ENCODE results near the gene SLCO2A1.

Gene SLCO2A1

GRCh38 chr3:134048278-134048996, 18.7 kb upstream of the SLCO2A1 start:
- TF ChIP-seq ZNF70 (CRISPR knock-in tag; IDR thresholded peaks at IDR 0.05) = no peak
- no peak for TF ChIP-seq GLIS3 (CRISPR knock-in tag; IDR thresholded peaks at IDR 0.05)
- TF ChIP-seq OSR1 (CRISPR knock-in tag; IDR thresholded peaks at IDR 0.05) = no peak
- TF ChIP-seq SNAI2 (CRISPR knock-in tag; IDR thresholded peaks at IDR 0.05) = no peak
- TF ChIP-seq ZFP30 (CRISPR knock-in tag; IDR thresholded peaks at IDR 0.05) = no peak
- TF ChIP-seq TOX (CRISPR knock-in tag; IDR thresholded peaks at IDR 0.05; ENCODE audit: borderline replicate concordance) = no peak
- no peak for TF ChIP-seq ESRRG (CRISPR knock-in tag; IDR thresholded peaks at IDR 0.05)
- no peak for TF ChIP-seq ISL1 (CRISPR knock-in tag; IDR thresholded peaks at IDR 0.05)
- TF ChIP-seq CSDC2 (CRISPR knock-in tag; IDR thresholded peaks at IDR 0.05) = no peak
- no peak for TF ChIP-seq TCF4 (CRISPR knock-in tag; IDR thresholded peaks at IDR 0.05; ENCODE audit: borderline replicate concordance)
- no peak for TF ChIP-seq BACH2 (CRISPR knock-in tag; IDR thresholded peaks at IDR 0.05; ENCODE audit: borderline replicate concordance)
- no peak for TF ChIP-seq ZFP3 (CRISPR knock-in tag; IDR thresholded peaks at IDR 0.05)
- TF ChIP-seq, protein P1, sequence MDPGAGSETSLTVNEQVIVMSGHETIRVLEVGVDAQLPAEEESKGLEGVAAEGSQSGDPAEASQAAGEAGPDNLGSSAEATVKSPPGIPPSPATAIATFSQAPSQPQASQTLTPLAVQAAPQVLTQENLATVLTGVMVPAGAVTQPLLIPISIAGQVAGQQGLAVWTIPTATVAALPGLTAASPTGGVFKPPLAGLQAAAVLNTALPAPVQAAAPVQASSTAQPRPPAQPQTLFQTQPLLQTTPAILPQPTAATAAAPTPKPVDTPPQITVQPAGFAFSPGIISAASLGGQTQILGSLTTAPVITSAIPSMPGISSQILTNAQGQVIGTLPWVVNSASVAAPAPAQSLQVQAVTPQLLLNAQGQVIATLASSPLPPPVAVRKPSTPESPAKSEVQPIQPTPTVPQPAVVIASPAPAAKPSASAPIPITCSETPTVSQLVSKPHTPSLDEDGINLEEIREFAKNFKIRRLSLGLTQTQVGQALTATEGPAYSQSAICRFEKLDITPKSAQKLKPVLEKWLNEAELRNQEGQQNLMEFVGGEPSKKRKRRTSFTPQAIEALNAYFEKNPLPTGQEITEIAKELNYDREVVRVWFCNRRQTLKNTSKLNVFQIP (CRISPR knock-in tag; IDR thresholded peaks at IDR 0.05; ENCODE audit: borderline replicate concordance, low read depth) = no peak
- TF ChIP-seq ARNTL (CRISPR knock-in tag; IDR thresholded peaks at IDR 0.05; ENCODE audit: borderline replicate concordance, low read depth) = no peak
- TF ChIP-seq, protein P2, sequence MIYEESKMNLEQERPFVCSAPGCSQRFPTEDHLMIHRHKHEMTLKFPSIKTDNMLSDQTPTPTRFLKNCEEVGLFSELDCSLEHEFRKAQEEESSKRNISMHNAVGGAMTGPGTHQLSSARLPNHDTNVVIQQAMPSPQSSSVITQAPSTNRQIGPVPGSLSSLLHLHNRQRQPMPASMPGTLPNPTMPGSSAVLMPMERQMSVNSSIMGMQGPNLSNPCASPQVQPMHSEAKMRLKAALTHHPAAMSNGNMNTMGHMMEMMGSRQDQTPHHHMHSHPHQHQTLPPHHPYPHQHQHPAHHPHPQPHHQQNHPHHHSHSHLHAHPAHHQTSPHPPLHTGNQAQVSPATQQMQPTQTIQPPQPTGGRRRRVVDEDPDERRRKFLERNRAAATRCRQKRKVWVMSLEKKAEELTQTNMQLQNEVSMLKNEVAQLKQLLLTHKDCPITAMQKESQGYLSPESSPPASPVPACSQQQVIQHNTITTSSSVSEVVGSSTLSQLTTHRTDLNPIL (CRISPR knock-in tag; IDR thresholded peaks at IDR 0.05; ENCODE audit: low read depth) = no peak
- no peak for ATAC-seq

GRCh38 chr3:134044459-134044858, 14.7 kb upstream of the SLCO2A1 start:
- TF ChIP-seq ARNTL (CRISPR knock-in tag; IDR thresholded peaks at IDR 0.05; ENCODE audit: borderline replicate concordance, low read depth) = no peak
- TF ChIP-seq, protein P1 (CRISPR knock-in tag; IDR thresholded peaks at IDR 0.05; ENCODE audit: borderline replicate concordance, low read depth) = no peak
- TF ChIP-seq ESRRG (CRISPR knock-in tag; IDR thresholded peaks at IDR 0.05) = no peak
- TF ChIP-seq TOX (CRISPR knock-in tag; IDR thresholded peaks at IDR 0.05; ENCODE audit: borderline replicate concordance) = no peak
- TF ChIP-seq ZC3H10 (CRISPR knock-in tag; IDR thresholded peaks at IDR 0.05) = no peak
- no peak for TF ChIP-seq PPARA (CRISPR knock-in tag; IDR thresholded peaks at IDR 0.05; ENCODE audit: borderline replicate concordance)
- TF ChIP-seq, protein P2 (CRISPR knock-in tag; IDR thresholded peaks at IDR 0.05; ENCODE audit: low read depth) = no peak
- no peak for TF ChIP-seq SNAI2 (CRISPR knock-in tag; IDR thresholded peaks at IDR 0.05)
- no peak for TF ChIP-seq RARB (CRISPR knock-in tag; IDR thresholded peaks at IDR 0.05)
- TF ChIP-seq CSRNP3 (CRISPR knock-in tag; IDR thresholded peaks at IDR 0.05) = no peak
- TF ChIP-seq GLIS3 (CRISPR knock-in tag; IDR thresholded peaks at IDR 0.05) = no peak
- TF ChIP-seq BACH2 (CRISPR knock-in tag; IDR thresholded peaks at IDR 0.05; ENCODE audit: borderline replicate concordance) = no peak
- no peak for TF ChIP-seq ISL1 (CRISPR knock-in tag; IDR thresholded peaks at IDR 0.05)
- TF ChIP-seq ZFP30 (CRISPR knock-in tag; IDR thresholded peaks at IDR 0.05) = no peak
- no peak for TF ChIP-seq TCF4 (CRISPR knock-in tag; IDR thresholded peaks at IDR 0.05; ENCODE audit: borderline replicate concordance)
- TF ChIP-seq CSDC2 (CRISPR knock-in tag; IDR thresholded peaks at IDR 0.05) = no peak
- TF ChIP-seq OSR1 (CRISPR knock-in tag; IDR thresholded peaks at IDR 0.05) = no peak
- TF ChIP-seq TSHZ2 (CRISPR knock-in tag; IDR thresholded peaks at IDR 0.05) = no peak
- ATAC-seq = no peak
